IMR-90 (cell line): ENCODE results near the gene PBX3. TPM values are rescaled to one million over a fixed set of nuclear protein-coding genes. Genes with fewer than 3 reads are reported as not detected.
A peak's percentile ranks its signal among the peaks of the same experiment; 100 is the strongest.

Source experiments
- ATAC-seq: fragments of 200-7000 bp; cut with Tn5 transposase; 2 replicates; pipeline ENCODE4 v1.9.1; 2020; ENCODE audit warnings: low read depth, mild to moderate bottlenecking, moderate library complexity
- BruUV-seq: library from RNA; stranded (reverse); fragments of 400-500 nt; replicated peaks from 2 replicates; lab custom pipeline; 2021; lab: Mats Ljungman, UMichigan
- CTCF ChIA-PET: fragments of 300-600 bp; formaldehyde crosslinking; extraction: SDS; loops from one replicate; lab custom pipeline; 2021; ENCODE audit warnings: antibody characterized with exemption; lab: Yijun Ruan, JAX
- POLR2A ChIA-PET: fragments of 300-600 bp; sonication (Branson Sonifier 250); formaldehyde crosslinking; loops from one replicate; lab custom pipeline; 2022; ENCODE audit warnings: antibody characterized with exemption; ENCODE audit not compliant: unreplicated experiment; lab: Charles Lee
- DNase-seq: peaks from one replicate; pipeline ENCODE4 v3.0.0; 2013
- H2AFZ ChIP-seq: replicated peaks from 2 replicates; pipeline ENCODE3; 2013; ENCODE audit warnings: low read length, mild to moderate bottlenecking; ENCODE audit not compliant: poor library complexity
- H2AK5ac ChIP-seq: 2 replicates; pipeline ENCODE4 v1.6.1; 2013; ENCODE audit warnings: low read depth, low read length, inconsistent platforms
- H2AK9ac ChIP-seq: replicated peaks from 2 replicates; pipeline ENCODE3; 2013; ENCODE audit warnings: mild to moderate bottlenecking, low read depth, low read length, moderate library complexity; ENCODE audit not compliant: poor library complexity
- H2BK120ac ChIP-seq: 2 replicates; pipeline ENCODE4 v1.6.1; 2013; ENCODE audit warnings: low read depth, low read length, inconsistent platforms
- H2BK15ac ChIP-seq: 3 replicates; pipeline ENCODE4 v1.6.1; 2013; ENCODE audit warnings: low read depth, low read length, inconsistent platforms
- H2BK20ac ChIP-seq: 2 replicates; pipeline ENCODE4 v1.6.1; 2013; ENCODE audit warnings: low read depth, mild to moderate bottlenecking, inconsistent platforms, low read length, moderate library complexity
- H2BK5ac ChIP-seq: 2 replicates; pipeline ENCODE4 v1.6.1; 2013; ENCODE audit warnings: mild to moderate bottlenecking, low read depth, low read length, inconsistent platforms; ENCODE audit not compliant: poor library complexity, severe bottlenecking
- H3K14ac ChIP-seq: replicated peaks from 2 replicates; pipeline ENCODE4 v1.6.1; 2013; ENCODE audit warnings: low read depth, low read length, inconsistent platforms
- H3K18ac ChIP-seq: 2 replicates; pipeline ENCODE4 v1.6.1; 2013; ENCODE audit warnings: low read depth, low read length, control low read depth
- H3K23ac ChIP-seq: 2 replicates; pipeline ENCODE4 v1.6.1; 2013; ENCODE audit warnings: low read depth, low read length, inconsistent platforms
- H3K27ac ChIP-seq: 2 replicates; pipeline ENCODE4 v1.5.1; 2013; ENCODE audit warnings: mild to moderate bottlenecking, control low read depth, low read length; ENCODE audit not compliant: insufficient read depth
- H3K27me3 ChIP-seq: 2 replicates; pipeline ENCODE4 v1.6.1; 2013; ENCODE audit warnings: low read length; ENCODE audit not compliant: control insufficient read depth, insufficient read depth
- H3K36me3 ChIP-seq: 2 replicates; pipeline ENCODE4 v1.6.1; 2013; ENCODE audit warnings: low read length, mixed read lengths; ENCODE audit not compliant: control insufficient read depth, insufficient read depth
- H3K4ac ChIP-seq: 2 replicates; pipeline ENCODE4 v1.6.1; 2013; ENCODE audit warnings: low read depth, low read length, inconsistent platforms
- H3K4me1 ChIP-seq: 2 replicates; pipeline ENCODE4 v1.6.1; 2013; ENCODE audit warnings: low read length, mixed read lengths; ENCODE audit not compliant: control insufficient read depth, insufficient read depth
- H3K4me2 ChIP-seq: 2 replicates; pipeline ENCODE4 v1.6.1; 2013; ENCODE audit warnings: low read depth, mild to moderate bottlenecking, control low read depth, low read length, moderate library complexity
- H3K4me3 ChIP-seq: 2 replicates; pipeline ENCODE4 v1.5.1; 2013; ENCODE audit warnings: low read depth, mild to moderate bottlenecking, control low read depth, low read length, moderate library complexity; ENCODE audit not compliant: insufficient read depth
- H3K56ac ChIP-seq: 2 replicates; pipeline ENCODE4 v1.6.1; 2013; ENCODE audit warnings: low read length, inconsistent platforms; ENCODE audit not compliant: insufficient read depth; ENCODE audit errors: extremely low read depth
- H3K79me1 ChIP-seq, 2 experiments: 2 replicates each; pipeline ENCODE4 v1.6.1; 2013; ENCODE audit warnings: low read length in 2 of 2, inconsistent platforms in 1 of 2, low read depth in 1 of 2
- H3K9ac ChIP-seq: 2 replicates; pipeline ENCODE4 v1.6.1; 2013; ENCODE audit warnings: low read depth, low read length, control low read depth
- H3K9me1 ChIP-seq: 2 replicates; pipeline ENCODE4 v1.6.1; 2013; ENCODE audit warnings: low read length, inconsistent platforms; ENCODE audit not compliant: insufficient read depth
- H3K9me3 ChIP-seq: 2 replicates; pipeline ENCODE4 v1.6.1; 2013; ENCODE audit warnings: low read length; ENCODE audit not compliant: control insufficient read depth, insufficient read depth
- H4K20me1 ChIP-seq: 2 replicates; pipeline ENCODE4 v1.6.1; 2013; ENCODE audit warnings: low read length, inconsistent platforms; ENCODE audit not compliant: insufficient read depth
- H4K5ac ChIP-seq: 2 replicates; pipeline ENCODE4 v1.6.1; 2013; ENCODE audit warnings: mild to moderate bottlenecking, low read depth, low read length, control low read depth
- H4K8ac ChIP-seq, 2 experiments: 2 replicates each; pipeline ENCODE4 v1.6.1; 2013; ENCODE audit warnings: low read depth in 2 of 2, low read length in 2 of 2, control low read depth in 1 of 2, inconsistent platforms in 1 of 2
- H4K91ac ChIP-seq: 2 replicates; pipeline ENCODE4 v1.6.1; 2013; ENCODE audit warnings: low read depth, low read length, inconsistent platforms; ENCODE audit not compliant: insufficient read depth
- BHLHE40 ChIP-seq: fragments of 150-350 bp; IDR thresholded peaks from 2 replicates; pipeline ENCODE4 v1.6.1; 2016; ENCODE audit warnings: mild to moderate bottlenecking, low read depth, low read length
- CEBPB ChIP-seq: IDR thresholded peaks from 2 replicates; pipeline ENCODE4 v1.6.1; 2012; ENCODE audit warnings: low read depth, low read length, improper control_type of control experiment
- CHD1 ChIP-seq: IDR thresholded peaks from 2 replicates; pipeline ENCODE4 v1.6.1; 2012; ENCODE audit warnings: low read depth, low read length, improper control_type of control experiment
- ELK1 ChIP-seq: fragments of 150-350 bp; IDR thresholded peaks from 2 replicates; pipeline ENCODE4 v1.6.1; 2016; ENCODE audit warnings: low read depth, mild to moderate bottlenecking, low read length, moderate library complexity, borderline replicate concordance
- FOS ChIP-seq: fragments of 150-350 bp; IDR thresholded peaks from 2 replicates; pipeline ENCODE4 v1.6.1; 2016; ENCODE audit warnings: low read depth, low read length
- MAFK ChIP-seq: IDR thresholded peaks from 2 replicates; pipeline ENCODE4 v1.6.1; 2012; ENCODE audit warnings: low read depth, low read length, improper control_type of control experiment
- MAZ ChIP-seq: IDR thresholded peaks from 2 replicates; pipeline ENCODE4 v1.6.1; 2012; ENCODE audit warnings: low read depth, mild to moderate bottlenecking, low read length, improper control_type of control experiment, moderate library complexity, borderline replicate concordance
- MXI1 ChIP-seq: IDR thresholded peaks from 2 replicates; pipeline ENCODE4 v1.6.1; 2012; ENCODE audit warnings: low read depth, mild to moderate bottlenecking, low read length, moderate library complexity, borderline replicate concordance
- NFE2L2 ChIP-seq: fragments of 150-350 bp; IDR thresholded peaks from 2 replicates; pipeline ENCODE4 v1.6.1; 2016; ENCODE audit warnings: low read depth, mild to moderate bottlenecking, low read length
- POLR2A ChIP-seq: IDR thresholded peaks from 2 replicates; pipeline ENCODE4 v1.6.1; 2012; ENCODE audit warnings: mild to moderate bottlenecking, low read depth, low read length
- RAD21 ChIP-seq: IDR thresholded peaks from 2 replicates; pipeline ENCODE4 v1.6.1; 2012; ENCODE audit warnings: low read length, improper control_type of control experiment
- RCOR1 ChIP-seq: IDR thresholded peaks from 2 replicates; pipeline ENCODE4 v1.6.1; 2012; ENCODE audit warnings: mild to moderate bottlenecking, low read length, improper control_type of control experiment; ENCODE audit not compliant: insufficient replicate concordance
- SMC3 ChIP-seq: fragments of 150-350 bp; IDR thresholded peaks from 2 replicates; pipeline ENCODE4 v1.6.1; 2016; ENCODE audit warnings: low read depth, mild to moderate bottlenecking, antibody characterized with exemption, low read length, moderate library complexity
- USF2 ChIP-seq: fragments of 150-350 bp; IDR thresholded peaks from 2 replicates; pipeline ENCODE4 v1.6.1; 2017; ENCODE audit warnings: mild to moderate bottlenecking, antibody characterized with exemption, low read length, low read depth
- WGBS, 2 experiments: methylation state at CpG; one replicate each; pipeline versions ENCODE4 v1.1.5 to v1.1.7; 2013; ENCODE audit warnings: missing lambda C conversion rate in 2 of 2; ENCODE audit not compliant: insufficient read length in 1 of 2; ENCODE audit errors: extremely low coverage in 2 of 2; 5-methylcytosine and 5-hydroxymethylcytosine counted together
- dilution Hi-C: fragments of 300-500 bp; cut with HindIII; formaldehyde crosslinking; loops from one replicate; pipeline ENCODE4 v1.14.3; 2018; ENCODE audit warnings: low sequenced_read_pairs; ENCODE audit not compliant: unreplicated experiment
- in situ Hi-C: fragments of 300-500 bp; cut with MboI; formaldehyde crosslinking; loops from 3 replicates; pipeline ENCODE4 v1.14.3; 2019; ENCODE audit warnings: low sequenced_read_pairs, inconsistent platforms, mixed read lengths
- intact Hi-C: fragments of 100-400 bp; cut with micrococcal nuclease; formaldehyde crosslinking; loops from 2 replicates; pipeline ENCODE4 v1.10.0; 2022
- polyA plus RNA-seq, 3 experiments: library from polyadenylated mRNA; depleted of rRNA; stranded (reverse); fragments of >200 nt; gene quantifications; 2 replicates each; pipeline ENCODE4 v1.2.3, GENCODE V29; 2012; ENCODE audit warnings: low replicate concordance in 1 of 3
- total RNA-seq: library from RNA; depleted of rRNA; stranded (reverse); fragments of >200 nt; gene quantifications from 2 replicates; pipeline ENCODE4 v1.2.3, GENCODE V29; 2012
- TF ChIP-seq, protein P1 (sequence below): conservative IDR thresholded peaks from 2 replicates; pipeline ENCODE4 v1.5.1; 2012; ENCODE audit warnings: mild to moderate bottlenecking, low read depth, low read length, improper control_type of control experiment

PBX3 gene
- total and polyA plus RNA-seq, 2 of the 4 experiments (the other 2 are of a cell fraction), result 12.0 to 15.6 TPM

DNA sequence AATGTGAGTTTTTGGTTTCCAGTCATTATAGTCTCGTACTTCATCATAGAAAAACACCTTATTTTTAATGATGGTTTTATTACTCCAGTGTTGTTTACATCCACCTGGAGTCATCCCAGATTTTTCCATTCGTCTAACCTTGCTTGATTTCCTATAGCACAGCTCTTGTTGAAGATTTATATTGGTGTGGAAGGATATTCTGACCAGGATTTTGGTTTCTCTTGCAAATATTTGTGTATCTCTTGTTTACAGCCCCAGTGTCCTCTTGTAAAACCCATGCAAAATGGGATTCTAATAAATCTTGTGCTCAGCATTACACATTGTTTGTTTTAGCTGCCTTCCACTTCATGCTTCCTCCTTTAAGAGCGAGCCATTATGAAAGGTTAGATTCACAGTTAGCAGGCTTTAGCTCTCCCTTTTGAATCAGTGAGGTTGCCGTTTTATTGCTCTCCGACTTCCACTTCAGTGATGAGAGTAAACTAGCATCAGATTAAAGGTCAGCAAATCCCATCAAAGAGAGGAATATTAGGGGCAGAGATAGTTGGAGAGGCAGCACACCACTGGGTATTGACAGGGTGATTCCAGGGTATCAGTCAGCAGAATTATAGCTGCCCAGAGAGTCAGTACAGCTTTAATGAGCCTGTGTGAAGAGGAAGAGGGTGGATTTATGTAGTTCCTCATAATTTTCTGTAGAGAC lies 157.1 kb downstream of the PBX3 start:
- no peak overlapping the region for H2BK120ac ChIP-seq
- H3K4me1 ChIP-seq, result peaks cover 6% of the 10 kb centered on the region
- peaks cover 3% of the 10 kb centered on the region for H3K9me1 ChIP-seq
- H3K79me1 ChIP-seq, result peaks cover 17 to 18% of the 10 kb centered on the region in 2 experiments; a peak in 3 of 4 replicates
- no peak overlapping the region for H4K91ac ChIP-seq
- no peak overlapping the region for H3K56ac ChIP-seq
- H3K4me2 ChIP-seq, result peak overlapping the region; percentile 56; the same call in 1 of the 2 replicates
- no peak overlapping the region for H3K27ac ChIP-seq
- H4K20me1 ChIP-seq, result no peaks in the 10 kb centered on the region
- WGBS, 2 experiments, result no CpG with 5 or more reads among the region's 5 CpGs
- H2BK15ac ChIP-seq, result no peak overlapping the region
- H3K4ac ChIP-seq, result no peak overlapping the region
- H4K5ac ChIP-seq, result no peak overlapping the region
- H2AK5ac ChIP-seq, result no peak overlapping the region
- in situ Hi-C loops (no loop called here), intact Hi-C loops (no loop called here), dilution Hi-C loops (no loop called here)
- H3K9me3 ChIP-seq, result no peaks in the 10 kb centered on the region
- no peaks in the 10 kb centered on the region for H3K36me3 ChIP-seq
- H3K23ac ChIP-seq, result peak overlapping the region; percentile 53
- ATAC-seq (peak; percentile 27; the same call in 1 of the 2 replicates), DNase-seq (peak; percentile 11)
- no TSS peak for BruUV-seq
- H3K27me3 ChIP-seq, result no peaks in the 10 kb centered on the region
- peak overlapping the region; percentile 68; the same call in 1 of the 2 replicates for H3K14ac ChIP-seq
- H3K18ac ChIP-seq, result no peak overlapping the region; the same call in 1 of the 2 replicates
- ChIA-PET CTCF (no interaction called here), POLR2A (no interaction called here)
- no peak overlapping the region for H2BK5ac ChIP-seq
- 0 out of 4 replicates have a peak overlapping the region, but pooled peaks of 1 of the 2 experiments have one; percentile 28 for H4K8ac ChIP-seq
- H2BK20ac ChIP-seq, result no peak overlapping the region
- no peak overlapping the region for H2AFZ ChIP-seq
- no peak overlapping the region for H3K9ac ChIP-seq
- no peak overlapping the region for H3K4me3 ChIP-seq
- H2AK9ac ChIP-seq, result no peak overlapping the region
- TF ChIP-seq POLR2A, result no peak
- TF ChIP-seq BHLHE40, result no peak
- no peak for TF ChIP-seq CHD1
- TF ChIP-seq MAFK, result no peak
- no peak for TF ChIP-seq NFE2L2
- no peak for TF ChIP-seq CEBPB
- no peak for TF ChIP-seq MXI1
- TF ChIP-seq FOS, result no peak
- no peak for TF ChIP-seq USF2
- TF ChIP-seq, protein P1, sequence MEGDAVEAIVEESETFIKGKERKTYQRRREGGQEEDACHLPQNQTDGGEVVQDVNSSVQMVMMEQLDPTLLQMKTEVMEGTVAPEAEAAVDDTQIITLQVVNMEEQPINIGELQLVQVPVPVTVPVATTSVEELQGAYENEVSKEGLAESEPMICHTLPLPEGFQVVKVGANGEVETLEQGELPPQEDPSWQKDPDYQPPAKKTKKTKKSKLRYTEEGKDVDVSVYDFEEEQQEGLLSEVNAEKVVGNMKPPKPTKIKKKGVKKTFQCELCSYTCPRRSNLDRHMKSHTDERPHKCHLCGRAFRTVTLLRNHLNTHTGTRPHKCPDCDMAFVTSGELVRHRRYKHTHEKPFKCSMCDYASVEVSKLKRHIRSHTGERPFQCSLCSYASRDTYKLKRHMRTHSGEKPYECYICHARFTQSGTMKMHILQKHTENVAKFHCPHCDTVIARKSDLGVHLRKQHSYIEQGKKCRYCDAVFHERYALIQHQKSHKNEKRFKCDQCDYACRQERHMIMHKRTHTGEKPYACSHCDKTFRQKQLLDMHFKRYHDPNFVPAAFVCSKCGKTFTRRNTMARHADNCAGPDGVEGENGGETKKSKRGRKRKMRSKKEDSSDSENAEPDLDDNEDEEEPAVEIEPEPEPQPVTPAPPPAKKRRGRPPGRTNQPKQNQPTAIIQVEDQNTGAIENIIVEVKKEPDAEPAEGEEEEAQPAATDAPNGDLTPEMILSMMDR, result no peak
- TF ChIP-seq RCOR1, result no peak
- TF ChIP-seq RAD21, result no peak
- no peak for TF ChIP-seq MAZ
- no peak for TF ChIP-seq SMC3
- no peak for TF ChIP-seq ELK1
